CD14-positive monocyte (primary cell): ENCODE measurements around the gene LRRC74A. TPM values are rescaled to one million over a fixed set of nuclear protein-coding genes. Genes with fewer than 3 reads are reported as not detected.

Experiments
- DNase-seq, 3 donors: peaks; one replicate each; pipeline ENCODE4 v3.0.0-alpha.2; 2011 to 2022
- H2AFZ ChIP-seq: 2 replicates; pipeline ENCODE4 v1.6.0; 2012; ENCODE audit warnings: mild to moderate bottlenecking, low read depth, low read length, inconsistent platforms; ENCODE audit not compliant: insufficient read depth, poor library complexity, severe bottlenecking
- H3K27ac ChIP-seq, 2 donors: 1 replicate in 1 of 2; 2 replicates in 1 of 2; pipeline ENCODE4 v1.5.1; 2012 to 2013; ENCODE audit warnings: low read length in 2 of 2, control low read depth in 1 of 2, inconsistent platforms in 1 of 2, low read depth in 1 of 2, mild to moderate bottlenecking in 1 of 2
- H3K27me3 ChIP-seq, 2 donors: one replicate each; pipeline versions ENCODE4 v1.6.0 to v1.6.1; 2011 to 2013; ENCODE audit warnings: low read length in 2 of 2; ENCODE audit not compliant: control insufficient read depth in 2 of 2, insufficient read depth in 2 of 2
- H3K36me3 ChIP-seq, 2 donors: replicated peaks in 1 of 2; 1 replicate in 1 of 2; 2 replicates in 1 of 2; pipeline versions ENCODE4 v1.5.1 to v1.6.1; 2012 to 2013; ENCODE audit warnings: low read length in 2 of 2, control low read depth in 1 of 2, inconsistent platforms in 1 of 2, mild to moderate bottlenecking in 1 of 2; ENCODE audit not compliant: insufficient read depth in 2 of 2, control insufficient read depth in 1 of 2
- H3K4me1 ChIP-seq, 2 donors: 1 replicate in 1 of 2; 2 replicates in 1 of 2; pipeline versions ENCODE4 v1.5.1 to v1.6.1; 2012 to 2013; ENCODE audit warnings: low read length in 2 of 2, control low read depth in 1 of 2, inconsistent platforms in 1 of 2, mild to moderate bottlenecking in 1 of 2, moderate library complexity in 1 of 2; ENCODE audit not compliant: insufficient read depth in 2 of 2, control insufficient read depth in 1 of 2
- H3K4me2 ChIP-seq: replicated peaks from 2 replicates; pipeline ENCODE3; 2012; ENCODE audit warnings: low read length, moderate library complexity, mild to moderate bottlenecking; ENCODE audit not compliant: poor library complexity, severe bottlenecking; ENCODE audit errors: extremely low read depth
- H3K4me3 ChIP-seq, 3 experiments: fragments of 200-600 bp in 1 of 3; sonication (generic) in 1 of 3; replicated peaks in 1 of 3; 1 replicate in 2 of 3; 2 replicates in 1 of 3; pipeline ENCODE4 v1.5.1; 2011 to 2013; ENCODE audit warnings: low read length in 3 of 3, mild to moderate bottlenecking in 3 of 3, control low read depth in 2 of 3, low read depth in 2 of 3, inconsistent platforms in 1 of 3, moderate library complexity in 1 of 3
- H3K79me2 ChIP-seq: 2 replicates; pipeline ENCODE4 v1.6.0; 2012; ENCODE audit warnings: mild to moderate bottlenecking, control low read depth, inconsistent platforms, low read length, moderate library complexity; ENCODE audit not compliant: insufficient read depth
- H3K9ac ChIP-seq: 2 replicates; pipeline ENCODE4 v1.6.0; 2017; ENCODE audit warnings: low read length, mild to moderate bottlenecking; ENCODE audit not compliant: insufficient read depth, poor library complexity, severe bottlenecking
- H3K9me3 ChIP-seq, 2 donors: replicated peaks in 1 of 2; 1 replicate in 1 of 2; 2 replicates in 1 of 2; pipeline versions ENCODE4 v1.5.1 to v1.6.1; 2012 to 2013; ENCODE audit warnings: low read length in 2 of 2, control low read depth in 1 of 2; ENCODE audit not compliant: control insufficient read depth in 1 of 2, insufficient read depth in 1 of 2
- H4K20me1 ChIP-seq: 2 replicates; pipeline ENCODE4 v1.6.0; 2012; ENCODE audit warnings: mild to moderate bottlenecking, low read length, control low read depth, moderate library complexity; ENCODE audit not compliant: insufficient read depth
- H3K27ac Mint-ChIP-seq, 7 donors: one replicate each; pipeline ENCODE4 v1.8.0; 2020; ENCODE audit warnings: mild to moderate bottlenecking in 7 of 7, mixed read lengths in 7 of 7, moderate library complexity in 6 of 7, inconsistent platforms in 2 of 7
- H3K27me3 Mint-ChIP-seq, 3 donors: one replicate each; pipeline ENCODE4 v1.8.0; 2021 to 2022; ENCODE audit warnings: low read depth in 3 of 3, mild to moderate bottlenecking in 3 of 3, mixed read lengths in 3 of 3, moderate library complexity in 3 of 3, inconsistent platforms in 1 of 3
- H3K36me3 Mint-ChIP-seq, 2 donors: one replicate each; pipeline ENCODE4 v1.8.0; 2020; ENCODE audit warnings: mixed read lengths in 2 of 2, inconsistent platforms in 1 of 2, mild to moderate bottlenecking in 1 of 2
- H3K4me1 Mint-ChIP-seq: one replicate; pipeline ENCODE4 v1.8.0; 2020; ENCODE audit warnings: mild to moderate bottlenecking, mixed read lengths
- H3K4me3 Mint-ChIP-seq, 2 donors: one replicate each; pipeline ENCODE4 v1.8.0; 2020; ENCODE audit warnings: mild to moderate bottlenecking in 2 of 2, mixed read lengths in 2 of 2, moderate library complexity in 1 of 2
- H3K9me3 Mint-ChIP-seq, 7 donors: one replicate each; pipeline ENCODE4 v1.8.0; 2020 to 2022; ENCODE audit warnings: mixed read lengths in 7 of 7, mild to moderate bottlenecking in 6 of 7, moderate library complexity in 6 of 7, inconsistent platforms in 2 of 7
- CTCF ChIP-seq: fragments of 200-600 bp; IDR thresholded peaks from one replicate; pipeline ENCODE4 v1.8.0; 2022; ENCODE audit warnings: antibody characterized with exemption, mild to moderate bottlenecking
- WGBS: methylation state at CpG from one replicate; pipeline ENCODE4 v1.1.5; 2013; ENCODE audit warnings: missing lambda C conversion rate; ENCODE audit not compliant: insufficient coverage; 5-methylcytosine and 5-hydroxymethylcytosine counted together
- intact Hi-C, 2 donors: fragments of 100-400 bp; cut with micrococcal nuclease; formaldehyde crosslinking; loops; one replicate each; pipeline versions ENCODE4 v1.15.0 to v1.15.1; 2023
- polyA plus RNA-seq, 3 donors: library from polyadenylated mRNA; depleted of rRNA in 1 of 3; unstranded in 2 of 3; stranded (reverse) in 1 of 3; fragments of 300-500 nt in 2 of 3; fragments of >200 nt in 1 of 3; fragmentation: Illumina TruSeq in 2 of 3; gene quantifications; 1 replicate in 2 of 3; 2 replicates in 1 of 3; pipeline ENCODE4 v1.2.3, GENCODE V29; 2012 to 2021

The LRRC74A gene
- polyA plus RNA-seq, 3 donors: 0.24 TPM; not detected in 2

- no peak for TF ChIP-seq CTCF
- H3K27me3 ChIP-seq: no peaks in the 10 kb centered on the region
- no peak overlapping the region for H3K27ac ChIP-seq
- H3K36me3 ChIP-seq: no peaks in the 10 kb centered on the region
- H2AFZ ChIP-seq: no peak overlapping the region
- WGBS: 77% methylated on average over 2 of the region's 7 CpGs
- H3K9me3 Mint-ChIP-seq: no peaks in the 10 kb centered on the region
- peaks cover 21% of the 10 kb centered on the region for H3K4me1 Mint-ChIP-seq
- peaks cover 25 to 28% of the 10 kb centered on the region in 2 donors for H3K4me1 ChIP-seq
- H3K36me3 Mint-ChIP-seq: peaks cover 0 to 4% of the 10 kb centered on the region in 2 donors
- H3K27ac Mint-ChIP-seq: peak overlapping the region in 1 of 7 donors; percentile 8
- H3K4me3 Mint-ChIP-seq: no peak overlapping the region
- peaks cover 0 to 3% (median 3%) of the 10 kb centered on the region in 3 donors for H3K27me3 Mint-ChIP-seq
- no peak overlapping the region for H3K4me3 ChIP-seq
- H3K9ac ChIP-seq: no peak overlapping the region
- H4K20me1 ChIP-seq: no peaks in the 10 kb centered on the region
- intact Hi-C loops: loop anchor here in 1 of 2 donors (10.0 kb wide), 1 partner anchor 50 kb away; no protein-coding TSS in a partner anchor
- H3K79me2 ChIP-seq: no peaks in the 10 kb centered on the region
- H3K4me2 ChIP-seq: no peak overlapping the region
- no peaks in the 10 kb centered on the region for H3K9me3 ChIP-seq
- DNase-seq: no peak
Measured at GRCh38 chr14:76814726-76815645, 11.2 kb upstream of the LRRC74A start.

DNA sequence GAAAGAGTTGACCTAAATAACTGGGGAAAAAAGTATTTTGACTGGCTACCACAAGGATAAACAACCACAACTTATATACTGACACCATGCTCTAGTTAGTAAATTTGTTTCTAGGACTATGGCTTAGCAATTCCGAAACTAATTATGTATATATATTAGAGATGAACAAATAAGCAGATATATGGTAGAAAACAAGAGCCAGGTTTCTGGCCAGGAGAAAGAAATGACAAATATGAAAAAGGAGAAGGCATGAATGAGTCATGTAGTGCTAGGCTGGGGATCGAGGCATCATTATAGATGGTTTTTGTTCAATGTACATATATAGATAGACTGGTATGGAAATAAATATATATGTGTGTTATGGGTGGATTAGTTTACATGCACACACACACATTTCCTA, 5.5 kb upstream of the LRRC74A start:
- H3K79me2 ChIP-seq: no peaks in the 10 kb centered on the region
- no peaks in the 10 kb centered on the region for H3K27me3 ChIP-seq
- H3K27ac Mint-ChIP-seq: no peak overlapping the region
- H3K4me1 ChIP-seq: no peaks in the 10 kb centered on the region
- intact Hi-C loops: no loop called here
- H3K4me3 ChIP-seq: no peak overlapping the region
- peaks cover 0 to 2% (median 0%) of the 10 kb centered on the region in 7 donors for H3K9me3 Mint-ChIP-seq
- TF ChIP-seq CTCF: no peak
- no peak overlapping the region for H3K4me3 Mint-ChIP-seq
- H3K4me1 Mint-ChIP-seq: peaks cover 3% of the 10 kb centered on the region
- peaks cover 0 to 6% (median 0%) of the 10 kb centered on the region in 3 donors for H3K27me3 Mint-ChIP-seq
- no peak overlapping the region for H3K9ac ChIP-seq
- no peak overlapping the region for H3K4me2 ChIP-seq
- WGBS: no CpG with 5 or more reads among the region's 2 CpGs
- H3K9me3 ChIP-seq: no peaks in the 10 kb centered on the region
- H2AFZ ChIP-seq: no peak overlapping the region
- no peak overlapping the region for H3K27ac ChIP-seq
- no peaks in the 10 kb centered on the region for H3K36me3 ChIP-seq
- no peak for DNase-seq
- no peaks in the 10 kb centered on the region for H4K20me1 ChIP-seq
- H3K36me3 Mint-ChIP-seq: no peaks in the 10 kb centered on the region
